Fibroblast of upper back skin (primary cell): ENCODE measurements around the gene MTMR1.

Experiments used
- DNase-seq: peaks from one replicate; pipeline ENCODE4 v3.0.0-alpha.2; 2013

MTMR1 gene

GRCh38 chrX:150697641-150698040, 4.4 kb downstream of the MTMR1 start:
- no peak for DNase-seq

- DNase-seq, result no peak
Observed at GRCh38 chrX:150698981-150699380, 5.8 kb downstream of the MTMR1 start.

GRCh38 chrX:150700107-150700506, 6.9 kb downstream of the MTMR1 start:
- DNase-seq, result no peak

- no peak for DNase-seq
Observed at GRCh38 chrX:150701377-150701776, 8.2 kb downstream of the MTMR1 start.

GRCh38 chrX:150702966-150703694, 9.9 kb downstream of the MTMR1 start:
- DNase-seq, result no peak

- DNase-seq, result no peak
Observed at GRCh38 chrX:150703695-150703974, 10.4 kb downstream of the MTMR1 start.

GRCh38 chrX:150704030-150704613, 10.9 kb downstream of the MTMR1 start:
- DNase-seq, result no peak

GRCh38 chrX:150712619-150713018, 19.4 kb downstream of the MTMR1 start:
- DNase-seq, result no peak

GRCh38 chrX:150715184-150715583, 22.0 kb downstream of the MTMR1 start:
- no peak for DNase-seq

- DNase-seq, result no peak
Observed at GRCh38 chrX:150719621-150720020, 26.4 kb downstream of the MTMR1 start.

GRCh38 chrX:150729956-150730355, 36.8 kb downstream of the MTMR1 start:
- no peak for DNase-seq

- peak; percentile 72 for DNase-seq
Observed at GRCh38 chrX:150730719-150731118, 37.5 kb downstream of the MTMR1 start.

GRCh38 chrX:150731795-150732194, 38.6 kb downstream of the MTMR1 start:
- peak; percentile 84 for DNase-seq

GRCh38 chrX:150736475-150736874, 43.3 kb downstream of the MTMR1 start:
- no peak for DNase-seq

GRCh38 chrX:150752124-150752523, 58.9 kb downstream of the MTMR1 start:
- no peak for DNase-seq

- DNase-seq, result no peak
Observed at GRCh38 chrX:150753357-150753756, 60.2 kb downstream of the MTMR1 start.

GRCh38 chrX:150753968-150754367, 60.8 kb downstream of the MTMR1 start:
- no peak for DNase-seq

- DNase-seq, result no peak
Observed at GRCh38 chrX:150757371-150757770, 64.2 kb downstream of the MTMR1 start.

GRCh38 chrX:150759568-150760416, 66.6 kb downstream of the MTMR1 start:
- no peak for DNase-seq

GRCh38 chrX:150761176-150761818, 68.1 kb downstream of the MTMR1 start:
- no peak for DNase-seq

- no peak for DNase-seq
Observed at GRCh38 chrX:150761819-150762216, 68.6 kb downstream of the MTMR1 start.

- DNase-seq, result no peak
Observed at GRCh38 chrX:150762258-150763165, 69.3 kb downstream of the MTMR1 start.
